CD4-positive, alpha-beta T cell treated with Interleukin-4 for 1 hour (primary cell): ENCODE results near the gene YBX3.
"Not testable (repeated sequence)": the region's sequence is repeated elsewhere in the genome, so short reads cannot be mapped to it uniquely, and the experiment has no call there.

ENCODE experiments used
- DNase-seq, 2 donors: peaks; one replicate each; pipeline ENCODE4 v3.0.0-alpha.2; 2020 to 2022

The YBX3 gene

GRCh38 chr12:10722905-10723746 lies at the start of gene YBX3:
TSS of gene YBX3 (minus strand) at chr12:10723323. CDS start at chr12:10723111, 212 bp downstream.
- peak; percentile 56 to 66 for DNase-seq

- peak in 1 of 2 donors; percentile 60 for DNase-seq
Measured at GRCh38 chr12:10771132-10771733, 48.1 kb upstream of the YBX3 start.

- DNase-seq: no peak
Measured at GRCh38 chr12:10759657-10760056, 36.5 kb upstream of the YBX3 start.

- no peak for DNase-seq
Measured at GRCh38 chr12:10756194-10756593, 33.1 kb upstream of the YBX3 start.

GRCh38 chr12:10753059-10753458 lies 29.9 kb upstream of the YBX3 start:
- no peak for DNase-seq

- DNase-seq: no peak
Measured at GRCh38 chr12:10750385-10750727, 27.2 kb upstream of the YBX3 start.

GRCh38 chr12:10749700-10750384 lies 26.7 kb upstream of the YBX3 start:
- DNase-seq: peak; percentile 77 to 85

- no peak for DNase-seq
Measured at GRCh38 chr12:10747730-10748129, 24.6 kb upstream of the YBX3 start.

GRCh38 chr12:10743420-10743819 lies 20.3 kb upstream of the YBX3 start:
- not testable (repeated sequence) for DNase-seq

- no peak for DNase-seq
Measured at GRCh38 chr12:10741845-10742244, 18.7 kb upstream of the YBX3 start.

GRCh38 chr12:10740182-10740581 lies 17.1 kb upstream of the YBX3 start:
- DNase-seq: no peak

GRCh38 chr12:10739157-10740118 lies 16.3 kb upstream of the YBX3 start:
- DNase-seq: no peak

GRCh38 chr12:10737249-10737648 lies 14.1 kb upstream of the YBX3 start:
- no peak for DNase-seq

GRCh38 chr12:10736463-10736862 lies 13.3 kb upstream of the YBX3 start:
- DNase-seq: no peak

GRCh38 chr12:10735428-10735827 lies 12.3 kb upstream of the YBX3 start:
- no peak for DNase-seq

GRCh38 chr12:10732549-10732948 lies 9.4 kb upstream of the YBX3 start:
- no peak for DNase-seq

- DNase-seq: no peak
Measured at GRCh38 chr12:10732066-10732465, 8.9 kb upstream of the YBX3 start.

- DNase-seq: no peak
Measured at GRCh38 chr12:10730559-10730958, 7.4 kb upstream of the YBX3 start.

GRCh38 chr12:10728091-10728490 lies 5.0 kb upstream of the YBX3 start:
- DNase-seq: no peak

- no peak for DNase-seq
Measured at GRCh38 chr12:10726945-10727344, 3.8 kb upstream of the YBX3 start.

GRCh38 chr12:10725003-10725402 lies 1.9 kb upstream of the YBX3 start:
- DNase-seq: no peak

- DNase-seq: peak; percentile 43 to 68
Measured at GRCh38 chr12:10722502-10722904, 620 bp downstream of the YBX3 start.
